GM19193 (cell line): ENCODE measurements around the gene PTGES3.
A peak's percentile ranks its signal among the peaks of the same experiment; 100 is the strongest.

Experiments
- POLR2A ChIP-seq: IDR thresholded peaks from 4 replicates; pipeline ENCODE4 v1.6.1; 2011; ENCODE audit not compliant: insufficient read depth, insufficient read length; ENCODE audit errors: extremely low read depth

The PTGES3 gene

DNA sequence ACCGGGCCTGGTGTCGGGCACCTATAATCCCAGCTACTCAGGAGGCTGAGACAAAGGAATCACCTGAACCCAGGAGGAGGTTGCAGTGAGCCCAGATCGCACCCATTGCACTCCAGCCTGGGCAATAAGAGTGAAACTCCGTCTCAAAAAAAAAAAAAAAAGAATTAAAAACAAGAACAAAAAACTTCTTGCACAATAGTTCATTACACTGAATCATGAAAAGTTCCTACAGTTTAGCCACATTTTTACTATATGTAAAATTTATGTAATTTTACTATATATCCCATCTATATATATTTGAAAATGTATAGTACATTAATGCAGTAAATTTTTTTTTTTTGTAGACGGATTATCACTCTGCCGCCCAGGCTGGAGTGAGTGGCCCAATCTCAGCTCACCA is 46.9 kb downstream of the PTGES3 start:
- no peak for TF ChIP-seq POLR2A

GRCh38 chr12:56637621-56638020 is 50.5 kb downstream of the PTGES3 start:
- no peak for TF ChIP-seq POLR2A

DNA sequence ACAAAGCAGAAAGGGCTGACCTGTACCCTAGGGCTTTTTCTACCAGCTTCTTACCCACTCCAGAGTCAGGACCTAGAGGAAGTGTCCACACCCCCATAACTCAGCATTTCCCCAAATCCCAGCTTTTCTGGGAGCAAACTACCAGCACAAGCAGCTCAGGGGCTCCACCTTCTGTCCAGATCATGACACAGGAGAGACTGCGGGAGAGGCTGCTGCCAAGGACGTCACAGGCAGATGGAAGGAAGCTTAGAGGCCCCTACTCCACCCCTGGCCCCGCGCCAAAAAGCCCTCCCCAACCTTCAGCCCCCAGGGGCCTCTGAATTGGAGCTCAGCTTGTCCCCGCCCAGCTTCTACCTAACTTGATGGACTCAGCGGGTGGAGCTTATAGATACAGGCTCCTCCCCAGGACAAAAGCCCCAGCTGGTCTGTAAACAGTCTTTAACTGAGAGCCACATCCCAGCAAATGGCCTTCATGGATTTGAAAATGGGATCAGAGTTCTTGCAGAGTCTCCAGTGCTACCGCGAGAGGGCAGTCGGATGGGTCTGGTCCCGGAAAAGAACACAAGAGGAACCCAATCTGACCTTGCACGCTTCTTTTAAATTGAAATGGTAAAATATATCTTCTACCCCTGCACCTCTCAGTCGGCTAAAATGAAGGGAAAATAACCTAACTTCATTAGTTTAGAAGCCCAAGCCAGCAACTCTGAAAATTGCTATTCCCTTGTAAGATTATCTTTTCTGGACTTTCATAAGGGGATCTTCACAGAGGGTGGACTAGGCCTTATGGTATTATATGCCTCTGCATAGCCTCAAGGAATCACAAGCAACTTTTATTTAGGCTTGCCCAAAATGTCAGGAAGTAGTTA is 51.2 kb downstream of the PTGES3 start:
- peak; percentile 51 for TF ChIP-seq POLR2A

- TF ChIP-seq POLR2A: peak; percentile 44
Observed at GRCh38 chr12:56635806-56636674, 52.0 kb downstream of the PTGES3 start.

DNA sequence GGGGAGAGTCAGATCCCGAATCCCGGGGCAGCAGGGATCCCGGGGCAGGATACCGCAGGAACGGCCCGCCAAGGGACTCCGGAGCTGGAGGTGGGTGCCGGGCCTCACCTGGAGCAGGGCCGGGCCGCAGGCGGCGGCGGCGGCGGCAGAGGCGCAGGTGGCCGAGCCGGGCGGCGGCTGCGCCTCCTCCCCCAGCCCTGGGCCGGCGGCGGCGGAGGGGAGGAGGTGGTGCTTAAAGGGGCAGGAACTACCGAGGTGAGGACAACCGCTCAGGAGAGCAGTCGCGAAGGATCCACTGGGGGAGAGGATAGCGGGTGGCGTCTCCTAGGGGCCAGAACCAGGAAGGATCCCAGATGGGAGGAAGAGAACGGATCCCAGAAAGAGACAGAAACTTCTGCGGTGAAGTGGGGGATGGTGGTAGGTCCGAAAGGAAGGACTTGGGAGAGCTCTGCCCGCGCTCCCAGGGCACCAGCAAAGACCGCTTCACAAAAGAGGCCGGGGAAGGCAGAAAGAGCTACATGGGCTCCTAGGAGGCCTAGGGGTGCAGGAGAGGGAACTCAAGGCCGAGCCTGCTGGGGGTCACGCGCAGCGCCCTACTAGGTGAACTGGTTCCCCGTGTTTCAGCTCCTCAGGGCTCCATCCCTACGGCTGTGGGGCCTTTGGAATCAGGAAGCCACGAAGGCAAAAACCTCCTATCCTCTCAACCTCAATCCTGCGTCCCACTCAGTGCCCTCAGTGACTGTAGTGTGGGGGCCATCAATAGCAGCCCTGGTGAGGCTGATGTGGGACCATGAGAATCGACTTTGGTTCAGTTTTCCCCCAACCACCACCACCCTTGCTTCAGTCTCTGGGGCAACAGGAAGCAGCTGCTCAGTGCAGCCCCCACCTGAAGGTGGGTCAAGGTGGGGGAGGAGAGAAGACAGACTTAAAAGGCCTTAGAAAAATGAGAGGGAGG is 53.0 kb downstream of the PTGES3 start:
- TF ChIP-seq POLR2A: peak; percentile 59

DNA sequence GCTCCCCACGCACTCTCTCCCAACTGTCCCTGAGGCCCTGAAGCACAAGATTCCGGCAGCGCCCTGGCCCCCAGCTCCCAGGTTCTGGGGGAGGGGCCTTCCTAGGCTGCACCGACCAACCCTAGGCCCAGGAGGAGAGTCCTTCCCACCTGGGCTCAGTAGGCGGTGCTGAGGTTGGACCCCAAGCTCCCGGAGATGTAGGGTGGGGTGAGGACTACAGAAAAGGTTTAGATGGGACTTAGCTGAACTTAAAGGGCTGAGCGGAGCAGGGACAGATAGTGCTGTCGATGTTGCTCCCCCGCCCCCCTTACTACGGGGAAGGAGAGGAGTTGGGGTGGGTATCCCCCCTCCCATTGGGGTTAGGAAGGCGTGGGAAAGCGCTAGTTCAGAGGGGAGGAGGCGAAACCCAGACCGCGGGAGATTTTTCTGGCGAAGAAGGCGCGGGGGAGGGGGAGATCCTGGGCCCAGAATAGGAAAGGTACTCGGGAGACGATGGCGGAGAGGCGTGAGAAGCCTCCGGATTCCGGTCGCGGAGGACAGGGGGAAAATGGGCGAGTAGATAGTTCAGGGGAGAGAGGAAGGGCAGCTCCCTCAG is 53.7 kb downstream of the PTGES3 start:
- no peak for TF ChIP-seq POLR2A

GRCh38 chr12:56633468-56634241 is 54.4 kb downstream of the PTGES3 start:
- TF ChIP-seq POLR2A: no peak

DNA sequence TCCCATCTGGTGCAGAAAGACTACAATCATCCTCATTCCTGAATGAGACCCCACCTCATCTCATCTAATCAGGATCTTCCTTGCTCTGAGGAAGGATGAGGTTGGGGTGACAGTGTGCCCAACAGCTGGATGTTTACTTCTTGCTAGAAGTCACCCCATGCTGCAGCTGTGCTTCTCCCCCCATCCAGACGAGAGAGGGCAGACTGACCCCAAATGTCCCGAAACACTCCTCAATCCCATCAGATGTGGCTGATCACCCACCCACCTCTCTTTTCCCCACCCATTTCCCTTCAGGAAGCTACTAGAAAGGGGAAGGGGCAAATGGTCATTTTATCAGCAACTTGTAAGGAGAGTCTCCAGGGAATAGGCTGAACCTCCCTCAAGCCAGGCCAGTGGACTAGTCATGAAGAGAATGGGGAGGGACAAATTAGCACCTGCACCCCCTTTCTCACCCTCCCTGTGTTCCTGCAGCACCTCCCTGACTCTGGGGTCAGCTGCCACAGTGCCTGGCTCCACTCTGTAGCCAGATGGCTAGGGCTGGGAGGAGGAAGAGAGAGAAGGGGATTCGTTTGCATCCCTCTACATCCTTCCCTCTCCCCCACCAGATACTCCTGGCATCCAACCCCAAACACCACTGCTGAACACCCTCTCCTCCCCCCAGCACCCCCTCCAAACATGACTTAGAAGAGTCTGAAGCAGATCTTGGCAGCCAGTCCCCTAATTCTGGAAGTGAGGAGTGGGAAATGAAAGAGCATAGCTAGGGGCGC is 55.2 kb downstream of the PTGES3 start:
- no peak for TF ChIP-seq POLR2A

GRCh38 chr12:56631790-56632700 is 56.0 kb downstream of the PTGES3 start:
- no peak for TF ChIP-seq POLR2A

DNA sequence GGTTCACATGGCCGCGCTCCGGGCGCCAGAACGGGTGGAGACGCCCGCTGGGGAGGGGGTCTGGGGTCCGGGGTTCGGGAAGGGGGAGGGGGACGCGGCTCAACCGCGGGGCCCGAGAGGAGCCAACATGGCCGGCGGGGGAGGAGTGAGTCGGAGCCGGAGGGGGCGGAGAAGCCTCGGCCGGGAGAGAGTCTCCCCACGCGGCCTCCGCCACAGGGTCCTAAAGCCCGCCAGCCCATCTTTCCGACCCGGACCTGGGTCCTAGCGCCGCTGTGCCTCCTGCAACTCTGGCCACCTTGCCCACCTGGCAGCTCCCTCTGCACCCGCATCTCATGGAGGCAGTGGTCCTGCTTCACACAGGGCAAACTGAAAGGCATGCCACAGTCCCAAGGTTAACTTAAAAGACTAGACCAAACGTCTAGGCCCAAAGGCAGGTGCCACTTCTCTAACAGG is 57.9 kb downstream of the PTGES3 start, which contains the start of gene BAZ2A:
BAZ2A (minus strand) TSS at position 147 of the 453 bp plus-strand sequence. CDS start 12,796 bp downstream, outside the sequence.
- peak; percentile 6 for TF ChIP-seq POLR2A

- TF ChIP-seq POLR2A: peak; percentile 53
Observed at GRCh38 chr12:56629459-56630179, 58.5 kb downstream of the PTGES3 start.
